SK-N-SH (cell line): ENCODE results near the gene TBCC. TPM values are rescaled to one million over a fixed set of nuclear protein-coding genes. Genes with fewer than 3 reads are reported as not detected.

Source experiments
- CTCF ChIA-PET: fragments of 300-600, 350-600 bp; formaldehyde crosslinking; extraction: SDS; loops from one replicate; lab custom pipeline; 2021; lab: Yijun Ruan, JAX
- POLR2A ChIA-PET: fragments of 350-600 bp; sonication (Branson Sonifier 250); formaldehyde crosslinking; extraction: SDS; loops from one replicate; lab custom pipeline; 2020; ENCODE audit warnings: antibody characterized with exemption, inconsistent platforms; lab: Yijun Ruan, JAX
- DNase-seq: peaks from one replicate; pipeline ENCODE4 v3.0.0; 2012
- H2AFZ ChIP-seq: fragments of 200-600 bp; sonication (generic); 2 replicates; pipeline ENCODE4 v1.8.1; 2016; ENCODE audit warnings: antibody characterized with exemption, mild to moderate bottlenecking, low read depth
- H3F3A ChIP-seq: fragments of 200-600 bp; sonication (generic); replicated peaks from 2 replicates; pipeline ENCODE3; 2016; ENCODE audit warnings: antibody characterized with exemption, mild to moderate bottlenecking; ENCODE audit not compliant: insufficient read depth
- H3K27ac ChIP-seq, 2 experiments: fragments of 200-500 bp in 1 of 2; fragments of 200-600 bp in 1 of 2; sonication (Bioruptor generic) in 1 of 2; sonication (generic), shearing (Covaris generic) in 1 of 2; 2 replicates each; pipeline versions ENCODE4 v1.5.1 to v1.6.1; 2014 to 2016; ENCODE audit warnings: low read depth in 2 of 2, inconsistent platforms in 1 of 2, low read length in 1 of 2, mild to moderate bottlenecking in 1 of 2, mixed read lengths in 1 of 2
- H3K27me3 ChIP-seq: fragments of 200-600 bp; sonication (generic), shearing (Covaris generic); 2 replicates; pipeline ENCODE4 v1.6.1; 2016; ENCODE audit warnings: mixed run types; ENCODE audit not compliant: insufficient read depth
- H3K36me3 ChIP-seq, 2 experiments: fragments of 200-500 bp in 1 of 2; fragments of 200-600 bp in 1 of 2; sonication (Bioruptor generic) in 1 of 2; sonication (generic) in 1 of 2; replicated peaks in 1 of 2; 2 replicates each; pipeline versions ENCODE3 to v1.5.1; 2014 to 2016; ENCODE audit warnings: low read length in 1 of 2, mild to moderate bottlenecking in 1 of 2; ENCODE audit not compliant: insufficient read depth in 2 of 2, control insufficient read depth in 1 of 2
- H3K4me1 ChIP-seq, 2 experiments: fragments of 200-500 bp in 1 of 2; fragments of 200-600 bp in 1 of 2; sonication (Bioruptor generic) in 1 of 2; sonication (generic), shearing (Covaris generic) in 1 of 2; 2 replicates each; pipeline versions ENCODE4 v1.5.1 to v1.6.1; 2014 to 2016; ENCODE audit warnings: low read depth in 1 of 2, low read length in 1 of 2, mixed run types in 1 of 2; ENCODE audit not compliant: insufficient read depth in 2 of 2, control insufficient read depth in 1 of 2
- H3K4me2 ChIP-seq: fragments of 200-600 bp; sonication (generic), shearing (Covaris generic); 2 replicates; pipeline ENCODE4 v1.6.1; 2017; ENCODE audit warnings: mixed run types
- H3K4me3 ChIP-seq, 2 experiments: fragments of 200-500 bp in 1 of 2; fragments of 200-600 bp in 1 of 2; sonication (Bioruptor generic) in 1 of 2; sonication (generic), shearing (Covaris generic) in 1 of 2; 2 replicates each; pipeline versions ENCODE4 v1.5.1 to v1.8.1; 2014 to 2016; ENCODE audit warnings: low read depth in 2 of 2, inconsistent platforms in 1 of 2, low read length in 1 of 2, mild to moderate bottlenecking in 1 of 2, mixed read lengths in 1 of 2, moderate library complexity in 1 of 2
- H3K79me2 ChIP-seq: fragments of 200-600 bp; sonication (generic); 2 replicates; pipeline ENCODE4 v1.8.1; 2017; ENCODE audit warnings: mild to moderate bottlenecking; ENCODE audit not compliant: insufficient read depth
- H3K9ac ChIP-seq: fragments of 200-600 bp; sonication (generic); 2 replicates; pipeline ENCODE4 v1.6.1; 2017; ENCODE audit warnings: mixed run types
- H3K9me2 ChIP-seq: fragments of 200-600 bp; sonication (generic); 2 replicates; pipeline ENCODE4 v1.6.1; 2017; ENCODE audit warnings: mixed run types
- H3K9me3 ChIP-seq: fragments of 200-600 bp; sonication (generic); 2 replicates; pipeline ENCODE4 v1.6.1; 2017; ENCODE audit warnings: mixed run types, mild to moderate bottlenecking, moderate library complexity
- H4K20me1 ChIP-seq: fragments of 200-600 bp; sonication (generic); 2 replicates; pipeline ENCODE4 v1.6.1; 2017; ENCODE audit warnings: mild to moderate bottlenecking, mixed run types; ENCODE audit not compliant: insufficient read depth
- CHD2 ChIP-seq: fragments of 150-350 bp; IDR thresholded peaks from 2 replicates; pipeline ENCODE4 v1.6.1; 2018; ENCODE audit warnings: low read length; ENCODE audit not compliant: partially characterized antibody
- EP300 ChIP-seq, 2 experiments: IDR thresholded peaks; 2 replicates each; pipeline versions ENCODE4 v1.4.0 to v1.6.1; 2012; ENCODE audit warnings: borderline replicate concordance in 1 of 2, low read depth in 1 of 2, low read length in 1 of 2
- EZH2phosphoT487 ChIP-seq: fragments of 200-600 bp; sonication (generic); IDR thresholded peaks from 2 replicates; pipeline ENCODE4 v1.6.1; 2017; ENCODE audit warnings: low read depth, mixed run types, mild to moderate bottlenecking, antibody characterized with exemption, moderate library complexity, borderline replicate concordance
- FOSL2 ChIP-seq: IDR thresholded peaks from 2 replicates; pipeline ENCODE4 v1.4.0; 2012; ENCODE audit warnings: low read depth, mild to moderate bottlenecking, moderate library complexity, borderline replicate concordance
- FOXJ3 ChIP-seq: sonication (generic); formaldehyde crosslinking; IDR thresholded peaks from 2 replicates; pipeline ENCODE4 v1.5.1; 2020; ENCODE audit warnings: mild to moderate bottlenecking, missing genetic modification reagents
- FOXM1 ChIP-seq: IDR thresholded peaks from 2 replicates; pipeline ENCODE4 v1.4.0; 2012; ENCODE audit warnings: low read depth, mild to moderate bottlenecking
- GABPA ChIP-seq: IDR thresholded peaks from 2 replicates; pipeline ENCODE4 v1.4.0; 2012; ENCODE audit warnings: low read depth, mild to moderate bottlenecking
- GATA2 ChIP-seq: sonication (generic); formaldehyde crosslinking; IDR thresholded peaks from 2 replicates; pipeline ENCODE4 v1.5.0; 2020; ENCODE audit warnings: mild to moderate bottlenecking, missing genetic modification reagents
- JUND ChIP-seq: IDR thresholded peaks from 2 replicates; pipeline ENCODE4 v1.4.0; 2012
- MEF2A ChIP-seq: IDR thresholded peaks from 2 replicates; pipeline ENCODE4 v1.4.0; 2012; ENCODE audit warnings: low read depth, borderline replicate concordance
- MXI1 ChIP-seq: IDR thresholded peaks from 2 replicates; pipeline ENCODE4 v1.6.1; 2012; ENCODE audit warnings: mild to moderate bottlenecking, low read depth, low read length, improper control_type of control experiment
- NRF1 ChIP-seq: IDR thresholded peaks from 2 replicates; pipeline ENCODE4 v1.6.1; 2012; ENCODE audit warnings: low read depth, mild to moderate bottlenecking, low read length
- RAD21 ChIP-seq: IDR thresholded peaks from 2 replicates; pipeline ENCODE4 v1.6.1; 2012; ENCODE audit warnings: mild to moderate bottlenecking, low read length
- RXRA ChIP-seq: IDR thresholded peaks from 2 replicates; pipeline ENCODE4 v1.4.0; 2012; ENCODE audit warnings: low read depth, mild to moderate bottlenecking, borderline replicate concordance
- SIN3A ChIP-seq: IDR thresholded peaks from 2 replicates; pipeline ENCODE4 v1.6.1; 2012; ENCODE audit warnings: low read depth, mild to moderate bottlenecking, low read length, moderate library complexity, borderline replicate concordance
- SMC3 ChIP-seq: IDR thresholded peaks from 2 replicates; pipeline ENCODE4 v1.6.1; 2012; ENCODE audit warnings: low read depth, low read length, improper control_type of control experiment
- TAF1 ChIP-seq: IDR thresholded peaks from 2 replicates; pipeline ENCODE4 v1.6.1; 2012; ENCODE audit warnings: low read depth, mild to moderate bottlenecking, low read length, moderate library complexity, borderline replicate concordance
- TEAD4 ChIP-seq: IDR thresholded peaks from 2 replicates; pipeline ENCODE4 v1.4.0; 2012; ENCODE audit warnings: mild to moderate bottlenecking, borderline replicate concordance; ENCODE audit not compliant: insufficient read depth
- WGBS: methylation state at CpG from one replicate; pipeline ENCODE4 v1.1.6; 2017; ENCODE audit warnings: low lambda C conversion rate; 5-methylcytosine and 5-hydroxymethylcytosine counted together
- polyA plus RNA-seq, 3 experiments: library from polyadenylated mRNA; depleted of rRNA; stranded (reverse); fragments of >200 nt; gene quantifications; 2 replicates each; pipeline ENCODE4 v1.2.3, GENCODE V29; 2012
- TF ChIP-seq, protein P1 (sequence below): IDR thresholded peaks from 2 replicates; pipeline ENCODE4 v1.4.0; 2012; ENCODE audit warnings: low read depth, borderline replicate concordance
- TF ChIP-seq, protein P2 (sequence below): fragments of 200-600 bp; sonication (generic); IDR thresholded peaks from 2 replicates; pipeline ENCODE4 v1.6.1; 2017; ENCODE audit warnings: antibody characterized with exemption, mild to moderate bottlenecking, moderate library complexity
- TF ChIP-seq, protein P3 (sequence below): IDR thresholded peaks from 2 replicates; pipeline ENCODE4 v1.4.0; 2012; ENCODE audit warnings: low read depth, borderline replicate concordance

The TBCC gene
- polyA plus RNA-seq, 1 of the 3 experiments (the other 2 are of a cell fraction), result 18.2 TPM

DNA sequence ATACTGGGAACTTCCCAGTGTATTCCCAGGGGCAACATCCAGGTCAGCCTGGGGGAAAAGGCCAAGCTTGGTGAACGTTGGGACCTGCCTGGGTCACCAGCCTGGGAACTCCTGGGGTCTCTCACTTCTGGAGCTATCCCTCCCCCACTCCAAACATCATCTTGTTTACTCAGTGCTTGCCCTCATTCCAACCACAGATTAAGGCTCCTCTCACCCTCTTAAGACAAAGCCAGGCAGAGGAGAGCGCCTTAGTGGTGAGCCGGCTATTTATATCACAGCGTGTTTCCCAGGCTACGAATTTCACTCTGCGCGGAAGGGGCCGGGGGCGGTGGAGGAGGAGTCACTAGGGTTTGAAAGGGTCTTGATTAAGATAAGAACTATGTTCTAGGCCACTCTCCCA, 35.6 kb downstream of the TBCC start:
- Histone ChIP-seq H3K9me3 (peaks cover 5% of the 10 kb centered on the region; the same call in 1 of the 2 replicates), H3K27ac (no peak overlapping the region), H3K4me3 (no peak overlapping the region), H3F3A (no peaks in the 10 kb centered on the region), H3K4me1 (no peaks in the 10 kb centered on the region), H3K9me2 (no peaks in the 10 kb centered on the region), H3K27me3 (no peaks in the 10 kb centered on the region), H3K4me2 (no peak overlapping the region), H4K20me1 (no peaks in the 10 kb centered on the region), H3K36me3 (no peaks in the 10 kb centered on the region), H3K79me2 (no peaks in the 10 kb centered on the region), H2AFZ (no peak overlapping the region), H3K9ac (no peak overlapping the region)
- TF ChIP-seq GABPA, result no peak
- no peak for TF ChIP-seq RAD21
- TF ChIP-seq, protein P1, sequence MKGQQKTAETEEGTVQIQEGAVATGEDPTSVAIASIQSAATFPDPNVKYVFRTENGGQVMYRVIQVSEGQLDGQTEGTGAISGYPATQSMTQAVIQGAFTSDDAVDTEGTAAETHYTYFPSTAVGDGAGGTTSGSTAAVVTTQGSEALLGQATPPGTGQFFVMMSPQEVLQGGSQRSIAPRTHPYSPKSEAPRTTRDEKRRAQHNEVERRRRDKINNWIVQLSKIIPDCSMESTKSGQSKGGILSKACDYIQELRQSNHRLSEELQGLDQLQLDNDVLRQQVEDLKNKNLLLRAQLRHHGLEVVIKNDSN, result no peak
- TF ChIP-seq EZH2phosphoT487, result no peak
- no peak for TF ChIP-seq SMC3
- TF ChIP-seq SIN3A, result no peak
- TF ChIP-seq, protein P2, sequence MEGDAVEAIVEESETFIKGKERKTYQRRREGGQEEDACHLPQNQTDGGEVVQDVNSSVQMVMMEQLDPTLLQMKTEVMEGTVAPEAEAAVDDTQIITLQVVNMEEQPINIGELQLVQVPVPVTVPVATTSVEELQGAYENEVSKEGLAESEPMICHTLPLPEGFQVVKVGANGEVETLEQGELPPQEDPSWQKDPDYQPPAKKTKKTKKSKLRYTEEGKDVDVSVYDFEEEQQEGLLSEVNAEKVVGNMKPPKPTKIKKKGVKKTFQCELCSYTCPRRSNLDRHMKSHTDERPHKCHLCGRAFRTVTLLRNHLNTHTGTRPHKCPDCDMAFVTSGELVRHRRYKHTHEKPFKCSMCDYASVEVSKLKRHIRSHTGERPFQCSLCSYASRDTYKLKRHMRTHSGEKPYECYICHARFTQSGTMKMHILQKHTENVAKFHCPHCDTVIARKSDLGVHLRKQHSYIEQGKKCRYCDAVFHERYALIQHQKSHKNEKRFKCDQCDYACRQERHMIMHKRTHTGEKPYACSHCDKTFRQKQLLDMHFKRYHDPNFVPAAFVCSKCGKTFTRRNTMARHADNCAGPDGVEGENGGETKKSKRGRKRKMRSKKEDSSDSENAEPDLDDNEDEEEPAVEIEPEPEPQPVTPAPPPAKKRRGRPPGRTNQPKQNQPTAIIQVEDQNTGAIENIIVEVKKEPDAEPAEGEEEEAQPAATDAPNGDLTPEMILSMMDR, result no peak
- TF ChIP-seq FOSL2, result no peak
- ChIA-PET POLR2A (no interaction called here), CTCF (no interaction called here)
- DNase-seq, result no peak
- WGBS, result 87% methylated on average over 8 of the region's 9 CpGs

GRCh38 chr6:42709871-42710270, 36.0 kb downstream of the TBCC start:
- Histone ChIP-seq H3F3A (no peaks in the 10 kb centered on the region), H3K4me1 (no peaks in the 10 kb centered on the region), H3K9me2 (no peaks in the 10 kb centered on the region), H3K4me3 (no peak overlapping the region), H3K27ac (no peak overlapping the region), H3K27me3 (no peaks in the 10 kb centered on the region), H3K36me3 (no peaks in the 10 kb centered on the region), H3K4me2 (no peak overlapping the region), H3K79me2 (no peaks in the 10 kb centered on the region), H3K9me3 (peaks cover 5% of the 10 kb centered on the region; the same call in 1 of the 2 replicates), H4K20me1 (no peaks in the 10 kb centered on the region), H2AFZ (no peak overlapping the region), H3K9ac (no peak overlapping the region)
- 73% methylated on average over 4 of the region's 6 CpGs for WGBS
- no peak for DNase-seq
- CTCF ChIA-PET, result interaction anchor here (1.3 kb wide), 1 partner anchor 16 kb away, joined by 5 read pairs; no protein-coding TSS in a partner anchor
- POLR2A ChIA-PET, result no interaction called here
- TF ChIP-seq GATA2 (CRISPR knock-in tag), result no peak
- TF ChIP-seq, protein P2, result no peak
- TF ChIP-seq NRF1, result no peak
- no peak for TF ChIP-seq MXI1
- no peak for TF ChIP-seq CHD2
- TF ChIP-seq MEF2A, result no peak
- TF ChIP-seq FOXJ3, result no peak
- TF ChIP-seq, protein P3, sequence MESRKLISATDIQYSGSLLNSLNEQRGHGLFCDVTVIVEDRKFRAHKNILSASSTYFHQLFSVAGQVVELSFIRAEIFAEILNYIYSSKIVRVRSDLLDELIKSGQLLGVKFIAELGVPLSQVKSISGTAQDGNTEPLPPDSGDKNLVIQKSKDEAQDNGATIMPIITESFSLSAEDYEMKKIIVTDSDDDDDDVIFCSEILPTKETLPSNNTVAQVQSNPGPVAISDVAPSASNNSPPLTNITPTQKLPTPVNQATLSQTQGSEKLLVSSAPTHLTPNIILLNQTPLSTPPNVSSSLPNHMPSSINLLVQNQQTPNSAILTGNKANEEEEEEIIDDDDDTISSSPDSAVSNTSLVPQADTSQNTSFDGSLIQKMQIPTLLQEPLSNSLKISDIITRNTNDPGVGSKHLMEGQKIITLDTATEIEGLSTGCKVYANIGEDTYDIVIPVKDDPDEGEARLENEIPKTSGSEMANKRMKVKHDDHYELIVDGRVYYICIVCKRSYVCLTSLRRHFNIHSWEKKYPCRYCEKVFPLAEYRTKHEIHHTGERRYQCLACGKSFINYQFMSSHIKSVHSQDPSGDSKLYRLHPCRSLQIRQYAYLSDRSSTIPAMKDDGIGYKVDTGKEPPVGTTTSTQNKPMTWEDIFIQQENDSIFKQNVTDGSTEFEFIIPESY, result no peak
- TF ChIP-seq FOXM1, result no peak
- no peak for TF ChIP-seq JUND
- no peak for TF ChIP-seq TEAD4
- TF ChIP-seq EP300 (IDR thresholded peaks at IDR 0.05; ENCODE audit: borderline replicate concordance in 1 of 2, low read depth in 1 of 2, low read length in 1 of 2), result no peak
- TF ChIP-seq RXRA, result no peak
- no peak for TF ChIP-seq GABPA
- no peak for TF ChIP-seq TAF1
- no peak for TF ChIP-seq RAD21
